Testis (tissue), 2 donors: ENCODE data around the gene C11orf91.
"Not testable (repeated sequence)": the region's sequence is repeated elsewhere in the genome, so short reads cannot be mapped to it uniquely, and the experiment has no call there.

Source experiments
- POLR2A ChIP-seq: fragments of 450-650 bp; IDR thresholded peaks from one replicate; pipeline ENCODE4 v1.6.1; 2017; ENCODE audit warnings: antibody characterized with exemption, mild to moderate bottlenecking, moderate library complexity
- TF ChIP-seq, protein P1 (sequence below), 3 experiments: fragments of 450-650 bp in 2 of 3; fragments of 200-600 bp in 1 of 3; sonication (generic) in 1 of 3; IDR thresholded peaks; one replicate each; pipeline ENCODE4 v1.5.1; 2016 to 2019; ENCODE audit warnings: antibody characterized with exemption in 3 of 3, mild to moderate bottlenecking in 2 of 3, moderate library complexity in 1 of 3

DNA sequence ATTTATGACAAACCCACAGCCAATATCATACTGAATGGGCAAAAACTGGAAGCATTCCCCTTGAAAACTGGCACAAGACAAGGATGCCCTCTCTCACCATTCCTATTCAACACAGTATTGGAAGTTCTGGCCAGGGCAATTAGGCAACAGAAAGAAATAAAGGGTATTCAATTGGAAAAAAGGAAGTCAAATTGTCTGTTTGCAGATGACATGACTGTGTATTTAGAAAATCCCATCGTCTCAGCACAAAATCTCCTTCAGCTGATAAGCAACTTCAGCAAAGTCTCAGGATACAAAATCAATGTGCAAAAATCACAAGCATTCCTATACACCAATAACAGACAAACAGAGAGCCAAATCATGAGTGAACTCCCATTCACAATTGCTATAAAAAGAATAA lies 26.9 kb upstream of the C11orf91 start:
- TF ChIP-seq, protein P1, sequence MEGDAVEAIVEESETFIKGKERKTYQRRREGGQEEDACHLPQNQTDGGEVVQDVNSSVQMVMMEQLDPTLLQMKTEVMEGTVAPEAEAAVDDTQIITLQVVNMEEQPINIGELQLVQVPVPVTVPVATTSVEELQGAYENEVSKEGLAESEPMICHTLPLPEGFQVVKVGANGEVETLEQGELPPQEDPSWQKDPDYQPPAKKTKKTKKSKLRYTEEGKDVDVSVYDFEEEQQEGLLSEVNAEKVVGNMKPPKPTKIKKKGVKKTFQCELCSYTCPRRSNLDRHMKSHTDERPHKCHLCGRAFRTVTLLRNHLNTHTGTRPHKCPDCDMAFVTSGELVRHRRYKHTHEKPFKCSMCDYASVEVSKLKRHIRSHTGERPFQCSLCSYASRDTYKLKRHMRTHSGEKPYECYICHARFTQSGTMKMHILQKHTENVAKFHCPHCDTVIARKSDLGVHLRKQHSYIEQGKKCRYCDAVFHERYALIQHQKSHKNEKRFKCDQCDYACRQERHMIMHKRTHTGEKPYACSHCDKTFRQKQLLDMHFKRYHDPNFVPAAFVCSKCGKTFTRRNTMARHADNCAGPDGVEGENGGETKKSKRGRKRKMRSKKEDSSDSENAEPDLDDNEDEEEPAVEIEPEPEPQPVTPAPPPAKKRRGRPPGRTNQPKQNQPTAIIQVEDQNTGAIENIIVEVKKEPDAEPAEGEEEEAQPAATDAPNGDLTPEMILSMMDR (IDR thresholded peaks at IDR 0.05), result not testable (repeated sequence)
- not testable (repeated sequence) for TF ChIP-seq POLR2A
